Measurements from ENCODE around the gene HP1BP3. TPM values are rescaled to one million over a fixed set of nuclear protein-coding genes. Genes with fewer than 3 reads are reported as not detected.

Gene HP1BP3
- total and polyA plus RNA-seq, 2 experiments from 2014 or later: 89.1 to 112 TPM

DNA sequence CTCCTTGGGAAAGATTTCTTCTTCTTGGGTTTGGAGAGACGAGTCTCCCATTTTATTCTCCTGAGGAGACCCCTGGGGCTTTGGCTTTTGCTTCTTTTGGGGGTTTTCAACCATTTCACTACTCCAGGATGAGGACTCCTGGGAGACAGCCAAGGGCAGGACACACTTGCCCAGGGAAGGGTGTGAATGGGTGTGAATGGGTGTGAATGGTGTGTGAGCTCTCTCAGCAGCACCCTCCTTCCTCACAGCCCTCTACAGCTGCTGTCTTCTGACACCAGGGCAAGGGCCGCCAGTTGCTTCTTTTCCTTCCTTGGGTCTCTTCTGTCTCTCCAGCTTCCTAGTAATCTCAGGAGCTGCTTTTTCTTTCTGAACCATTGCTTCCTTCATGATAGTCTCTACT is 93.5 kb downstream of the HP1BP3 start (continued):
- TF ChIP-seq, protein P1, sequence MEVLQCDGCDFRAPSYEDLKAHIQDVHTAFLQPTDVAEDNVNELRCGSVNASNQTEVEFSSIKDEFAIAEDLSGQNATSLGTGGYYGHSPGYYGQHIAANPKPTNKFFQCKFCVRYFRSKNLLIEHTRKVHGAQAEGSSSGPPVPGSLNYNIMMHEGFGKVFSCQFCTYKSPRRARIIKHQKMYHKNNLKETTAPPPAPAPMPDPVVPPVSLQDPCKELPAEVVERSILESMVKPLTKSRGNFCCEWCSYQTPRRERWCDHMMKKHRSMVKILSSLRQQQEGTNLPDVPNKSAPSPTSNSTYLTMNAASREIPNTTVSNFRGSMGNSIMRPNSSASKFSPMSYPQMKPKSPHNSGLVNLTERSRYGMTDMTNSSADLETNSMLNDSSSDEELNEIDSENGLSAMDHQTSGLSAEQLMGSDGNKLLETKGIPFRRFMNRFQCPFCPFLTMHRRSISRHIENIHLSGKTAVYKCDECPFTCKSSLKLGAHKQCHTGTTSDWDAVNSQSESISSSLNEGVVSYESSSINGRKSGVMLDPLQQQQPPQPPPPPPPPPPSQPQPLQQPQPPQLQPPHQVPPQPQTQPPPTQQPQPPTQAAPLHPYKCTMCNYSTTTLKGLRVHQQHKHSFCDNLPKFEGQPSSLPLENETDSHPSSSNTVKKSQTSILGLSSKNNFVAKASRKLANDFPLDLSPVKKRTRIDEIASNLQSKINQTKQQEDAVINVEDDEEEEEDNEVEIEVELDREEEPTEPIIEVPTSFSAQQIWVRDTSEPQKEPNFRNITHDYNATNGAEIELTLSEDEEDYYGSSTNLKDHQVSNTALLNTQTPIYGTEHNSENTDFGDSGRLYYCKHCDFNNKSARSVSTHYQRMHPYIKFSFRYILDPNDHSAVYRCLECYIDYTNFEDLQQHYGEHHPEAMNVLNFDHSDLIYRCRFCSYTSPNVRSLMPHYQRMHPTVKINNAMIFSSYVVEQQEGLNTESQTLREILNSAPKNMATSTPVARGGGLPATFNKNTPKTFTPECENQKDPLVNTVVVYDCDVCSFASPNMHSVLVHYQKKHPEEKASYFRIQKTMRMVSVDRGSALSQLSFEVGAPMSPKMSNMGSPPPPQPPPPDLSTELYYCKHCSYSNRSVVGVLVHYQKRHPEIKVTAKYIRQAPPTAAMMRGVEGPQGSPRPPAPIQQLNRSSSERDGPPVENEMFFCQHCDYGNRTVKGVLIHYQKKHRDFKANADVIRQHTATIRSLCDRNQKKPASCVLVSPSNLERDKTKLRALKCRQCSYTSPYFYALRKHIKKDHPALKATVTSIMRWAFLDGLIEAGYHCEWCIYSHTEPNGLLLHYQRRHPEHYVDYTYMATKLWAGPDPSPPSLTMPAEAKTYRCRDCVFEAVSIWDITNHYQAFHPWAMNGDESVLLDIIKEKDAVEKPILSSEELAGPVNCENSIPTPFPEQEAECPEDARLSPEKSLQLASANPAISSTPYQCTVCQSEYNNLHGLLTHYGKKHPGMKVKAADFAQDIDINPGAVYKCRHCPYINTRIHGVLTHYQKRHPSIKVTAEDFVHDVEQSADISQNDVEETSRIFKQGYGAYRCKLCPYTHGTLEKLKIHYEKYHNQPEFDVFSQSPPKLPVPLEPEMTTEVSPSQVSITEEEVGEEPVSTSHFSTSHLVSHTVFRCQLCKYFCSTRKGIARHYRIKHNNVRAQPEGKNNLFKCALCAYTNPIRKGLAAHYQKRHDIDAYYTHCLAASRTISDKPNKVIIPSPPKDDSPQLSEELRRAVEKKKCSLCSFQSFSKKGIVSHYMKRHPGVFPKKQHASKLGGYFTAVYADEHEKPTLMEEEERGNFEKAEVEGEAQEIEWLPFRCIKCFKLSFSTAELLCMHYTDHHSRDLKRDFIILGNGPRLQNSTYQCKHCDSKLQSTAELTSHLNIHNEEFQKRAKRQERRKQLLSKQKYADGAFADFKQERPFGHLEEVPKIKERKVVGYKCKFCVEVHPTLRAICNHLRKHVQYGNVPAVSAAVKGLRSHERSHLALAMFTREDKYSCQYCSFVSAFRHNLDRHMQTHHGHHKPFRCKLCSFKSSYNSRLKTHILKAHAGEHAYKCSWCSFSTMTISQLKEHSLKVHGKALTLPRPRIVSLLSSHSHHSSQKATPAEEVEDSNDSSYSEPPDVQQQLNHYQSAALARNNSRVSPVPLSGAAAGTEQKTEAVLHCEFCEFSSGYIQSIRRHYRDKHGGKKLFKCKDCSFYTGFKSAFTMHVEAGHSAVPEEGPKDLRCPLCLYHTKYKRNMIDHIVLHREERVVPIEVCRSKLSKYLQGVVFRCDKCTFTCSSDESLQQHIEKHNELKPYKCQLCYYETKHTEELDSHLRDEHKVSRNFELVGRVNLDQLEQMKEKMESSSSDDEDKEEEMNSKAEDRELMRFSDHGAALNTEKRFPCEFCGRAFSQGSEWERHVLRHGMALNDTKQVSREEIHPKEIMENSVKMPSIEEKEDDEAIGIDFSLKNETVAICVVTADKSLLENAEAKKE (CRISPR knock-in tag; IDR thresholded peaks at IDR 0.05): no peak

Other genes with a start within 250 kb of the HP1BP3 start
- gene FAM43B, start 234.7 kb downstream of the HP1BP3 start, total RNA-seq (2014; rRNA removed; shearing (Covaris generic)): 3.0 and 3.6 TPM in 2 replicates
- 0.66 and 1.1 TPM in 2 replicates for gene FAM43B, start 234.7 kb downstream of the HP1BP3 start, polyA plus RNA-seq (2016; fragmentation: Nextera tagmentation; extraction: Ambion mirVana)
- 1.7 and 2.5 TPM in 2 replicates for gene CDA, start 198.2 kb downstream of the HP1BP3 start, total RNA-seq (2014; rRNA removed; shearing (Covaris generic))
- 13.6 and 16.4 TPM in 2 replicates for gene CDA, start 198.2 kb downstream of the HP1BP3 start, polyA plus RNA-seq (2016; fragmentation: Nextera tagmentation; extraction: Ambion mirVana)
- 34.5 and 42.7 TPM in 2 replicates for gene PINK1, start 153.8 kb downstream of the HP1BP3 start, total RNA-seq (2014; rRNA removed; shearing (Covaris generic))
- gene PINK1, start 153.8 kb downstream of the HP1BP3 start, polyA plus RNA-seq (2016; fragmentation: Nextera tagmentation; extraction: Ambion mirVana): 18.3 and 20.8 TPM in 2 replicates
- 242 and 270 TPM in 2 replicates for gene DDOST, start 125.9 kb downstream of the HP1BP3 start, total RNA-seq (2014; rRNA removed; shearing (Covaris generic))
- gene DDOST, start 125.9 kb downstream of the HP1BP3 start, polyA plus RNA-seq (2016; fragmentation: Nextera tagmentation; extraction: Ambion mirVana): 145 and 151 TPM in 2 replicates
- 13.3 and 18.6 TPM in 2 replicates for gene KIF17, start 69.3 kb downstream of the HP1BP3 start, total RNA-seq (2014; rRNA removed; shearing (Covaris generic))
- gene KIF17, start 69.3 kb downstream of the HP1BP3 start, polyA plus RNA-seq (2016; fragmentation: Nextera tagmentation; extraction: Ambion mirVana): 5.9 and 7.4 TPM in 2 replicates
- gene SH2D5, start 54.6 kb downstream of the HP1BP3 start, total RNA-seq (2014; rRNA removed; shearing (Covaris generic)): 24.8 and 29.2 TPM in 2 replicates
- gene SH2D5, start 54.6 kb downstream of the HP1BP3 start, polyA plus RNA-seq (2016; fragmentation: Nextera tagmentation; extraction: Ambion mirVana): 4.6 and 5.0 TPM in 2 replicates